Lung (tissue), 12 donors: ENCODE measurements around the gene PRPF40B. TPM values are rescaled to one million over a fixed set of nuclear protein-coding genes. Genes with fewer than 3 reads are reported as not detected.

Experiments
- ATAC-seq: fragments of 200-7000 bp; cut with Tn5 transposase; one replicate; pipeline ENCODE4 v1.9.1; 2020; ENCODE audit warnings: moderate number of reproducible peaks; ENCODE audit not compliant: insufficient read depth, low FRiP score
- DNase-seq, 3 donors: peaks; one replicate each; pipeline ENCODE4 v3.0.0-alpha.2; 2013 to 2017
- H3K27ac ChIP-seq, 2 donors: one replicate each; pipeline ENCODE4 v1.5.1; 2013; ENCODE audit warnings: mild to moderate bottlenecking in 2 of 2, moderate library complexity in 2 of 2, control low read depth in 1 of 2, inconsistent platforms in 1 of 2, low read depth in 1 of 2, low read length in 1 of 2
- H3K27me3 ChIP-seq, 3 donors: one replicate each; pipeline ENCODE4 v1.5.1; 2013; ENCODE audit warnings: low read length in 2 of 3; ENCODE audit not compliant: control insufficient read depth in 3 of 3, insufficient read depth in 3 of 3
- H3K36me3 ChIP-seq, 4 donors: one replicate each; pipeline ENCODE4 v1.5.1; 2013; ENCODE audit warnings: low read length in 4 of 4, mild to moderate bottlenecking in 1 of 4, moderate library complexity in 1 of 4; ENCODE audit not compliant: control insufficient read depth in 4 of 4, insufficient read depth in 4 of 4
- H3K4me1 ChIP-seq, 5 donors: one replicate each; pipeline ENCODE4 v1.5.1; 2013; ENCODE audit warnings: low read length in 5 of 5, mild to moderate bottlenecking in 2 of 5, moderate library complexity in 1 of 5; ENCODE audit not compliant: control insufficient read depth in 5 of 5, insufficient read depth in 5 of 5
- H3K4me3 ChIP-seq: one replicate; pipeline ENCODE4 v1.5.1; 2013; ENCODE audit warnings: mild to moderate bottlenecking, control low read depth, moderate library complexity
- H3K9ac ChIP-seq, 2 donors: one replicate each; pipeline ENCODE4 v1.5.1; 2013; ENCODE audit warnings: low read length in 2 of 2, control low read depth in 1 of 2; ENCODE audit not compliant: insufficient read depth in 1 of 2
- H3K9me3 ChIP-seq, 4 donors: one replicate each; pipeline ENCODE4 v1.5.1; 2013; ENCODE audit warnings: low read length in 3 of 4, mild to moderate bottlenecking in 1 of 4, moderate library complexity in 1 of 4; ENCODE audit not compliant: control insufficient read depth in 4 of 4, insufficient read depth in 3 of 4
- CTCF ChIP-seq: IDR thresholded peaks from 2 replicates; pipeline ENCODE4 v1.5.1; 2012; ENCODE audit warnings: mild to moderate bottlenecking; ENCODE audit errors: control extremely low read depth, extremely low read depth
- WGBS, 2 donors: extraction: QIAGEN DNeasy Blood & Tissue Kit; methylation state at CpG; one replicate each; pipeline ENCODE4 v1.1.7; 2013; 5-methylcytosine and 5-hydroxymethylcytosine counted together
- polyA plus RNA-seq, 2 donors: library from polyadenylated mRNA; stranded (reverse); fragments of 200-250 nt; gene quantifications; one replicate each; pipeline ENCODE4 v1.2.1, GENCODE V29; 2013
- total RNA-seq, 2 donors: library from RNA; depleted of rRNA in 1 of 2; stranded (reverse); fragments of >200 nt in 1 of 2; gene quantifications; one replicate each; pipeline ENCODE4 v1.2.1, GENCODE V29; 2014 to 2021
- donor health status: control.
- donor health status: control.
- donor health status: Bipolar disorder and iron deficiency.
- donor health status: healthy.
- donor health status: DM: yes; HTN: yes; CAD: no.

The PRPF40B gene
- total and polyA plus RNA-seq, 4 donors = 10.0 to 20.0 (median 17.1) TPM

- Histone ChIP-seq H3K9ac (no peak overlapping the region), H3K36me3 (no peaks in the 10 kb centered on the region), H3K4me1 (peaks cover 0 to 26% (median 4%) of the 10 kb centered on the region in 5 donors), H3K4me3 (peak overlapping the region; percentile 21), H3K27ac (peak overlapping the region; percentile 75 to 81), H3K9me3 (no peaks in the 10 kb centered on the region), H3K27me3 (no peaks in the 10 kb centered on the region)
- 3 to 5% methylated on average over 33 of the region's 33 CpGs for WGBS, 2 donors
- TF ChIP-seq CTCF = no peak
- no peak for DNase-seq
- no peak for ATAC-seq
Observed at GRCh38 chr12:49621651-49622500, 1.5 kb upstream of the PRPF40B start.

GRCh38 chr12:49622501-49623141 lies 740 bp upstream of the PRPF40B start:
- H3K9ac ChIP-seq = peak overlapping the region; percentile 20 to 89
- 1% methylated on average over 22 of the region's 22 CpGs for WGBS, 2 donors
- ATAC-seq (peak; percentile 4), DNase-seq (no peak)
- no peaks in the 10 kb centered on the region for H3K9me3 ChIP-seq
- H3K27me3 ChIP-seq = no peaks in the 10 kb centered on the region
- H3K4me1 ChIP-seq = peaks cover 0 to 26% (median 4%) of the 10 kb centered on the region in 5 donors
- H3K4me3 ChIP-seq = peak overlapping the region; percentile 21
- peak overlapping the region; percentile 75 to 81 for H3K27ac ChIP-seq
- TF ChIP-seq CTCF = no peak
- H3K36me3 ChIP-seq = no peaks in the 10 kb centered on the region

GRCh38 chr12:49624921-49625577 lies 1.7 kb downstream of the PRPF40B start:
- H3K4me3 ChIP-seq = no peak overlapping the region
- no peak for TF ChIP-seq CTCF
- ATAC-seq (no peak), DNase-seq (no peak)
- WGBS, 2 donors = 58 to 65% methylated on average over 4 of the region's 4 CpGs
- peaks cover 0 to 17% (median 3%) of the 10 kb centered on the region in 5 donors for H3K4me1 ChIP-seq
- no peak overlapping the region for H3K27ac ChIP-seq
- no peaks in the 10 kb centered on the region for H3K27me3 ChIP-seq
- H3K9ac ChIP-seq = no peak overlapping the region
- no peaks in the 10 kb centered on the region for H3K9me3 ChIP-seq
- H3K36me3 ChIP-seq = no peaks in the 10 kb centered on the region
